Gastroesophageal sphincter (tissue), 2 donors: ENCODE measurements around the gene PLCG2.

Experiments used
- POLR2A ChIP-seq, 2 donors: fragments of 450-650 bp; IDR thresholded peaks; one replicate each; pipeline ENCODE4 v1.6.1; 2017; ENCODE audit warnings: antibody characterized with exemption in 2 of 2, mild to moderate bottlenecking in 2 of 2, moderate library complexity in 1 of 2
- POLR2AphosphoS5 ChIP-seq: sonication (generic); formaldehyde crosslinking; IDR thresholded peaks from one replicate; pipeline ENCODE4 v1.6.1; 2017; ENCODE audit warnings: antibody characterized with exemption

DNA sequence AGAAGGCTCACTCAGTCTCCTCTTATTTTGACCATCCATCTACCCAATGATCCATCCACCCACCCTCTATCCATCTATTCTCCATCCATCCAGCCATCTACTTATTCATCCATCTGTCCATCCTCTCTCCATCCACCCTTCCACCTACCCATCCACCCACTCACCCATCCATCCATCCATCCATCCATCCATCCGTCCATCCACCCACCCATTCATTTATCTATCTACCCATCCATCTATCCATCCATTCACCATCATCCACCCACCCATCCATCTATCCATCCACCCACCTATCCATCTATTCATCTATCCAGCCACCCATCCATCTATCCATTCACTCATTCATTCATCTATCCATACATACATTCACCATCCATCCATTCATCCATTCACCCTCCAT, 45.8 kb upstream of the PLCG2 start:
- no peak for TF ChIP-seq POLR2AphosphoS5
- TF ChIP-seq POLR2A (IDR thresholded peaks at IDR 0.05) = no peak
